ENCODE data around the gene EIF4B. TPM values are rescaled to one million over a fixed set of nuclear protein-coding genes. Genes with fewer than 3 reads are reported as not detected.
A peak's percentile ranks its signal among the peaks of the same experiment; 100 is the strongest.

The EIF4B gene
- total and polyA plus RNA-seq, 9 of the 15 experiments (the other 6 are each of a cell fraction or from before 2014, with no cell fraction given) = 138 to 669 (median 552) TPM

- Histone ChIP-seq H3K9me1 (ENCODE audit: control insufficient read depth, insufficient read depth, low read length) (no peaks in the 10 kb centered on the region), H3K9ac (ENCODE audit: insufficient read depth in 1 of 2, low read depth in 2 of 2, low read length in 2 of 2) (no peak overlapping the region), H3K27ac (ENCODE audit: extremely low read depth, low read depth, low read length) (no peak overlapping the region), H3K9me3 (replicated peaks; ENCODE audit: control insufficient read depth, insufficient read depth, low read depth, low read length) (no peaks in the 10 kb centered on the region), H3K4me3 (no peak overlapping the region), H4K20me1 (replicated peaks; ENCODE audit: control insufficient read depth, insufficient read depth, low read length) (peaks cover 6% of the 10 kb centered on the region), H3K36me3 (ENCODE audit: control insufficient read depth, insufficient read depth, low read length) (peaks cover 38% of the 10 kb centered on the region), H3K79me2 (ENCODE audit: control insufficient read depth, insufficient read depth, low read length) (peaks cover 4% of the 10 kb centered on the region; the same call in 1 of the 3 replicates), H3K27me3 (ENCODE audit: control insufficient read depth in 2 of 2, insufficient read depth in 2 of 2, low read length in 2 of 2) (no peaks in the 10 kb centered on the region), H2AFZ (ENCODE audit: low read depth, low read length) (no peak overlapping the region), H3K4me2 (ENCODE audit: insufficient read depth, low read length) (no peak overlapping the region), H3K4me1 (replicated peaks in 1 of 2; ENCODE audit: control insufficient read depth in 2 of 2, insufficient read depth in 2 of 2, low read length in 2 of 2) (peaks cover 20 to 28% of the 10 kb centered on the region in 2 experiments)
- in situ Hi-C loops (cut with MboI) (no loop called here), intact Hi-C loops (cut with micrococcal nuclease) (no loop called here)
- ATAC-seq = no peak
- FAIRE-seq = no peak
- POLR2A ChIA-PET = interaction anchor here (0.8 to 2.3 kb wide), 5 partner anchors 10 to 35 kb away, joined by 3 to 11 read pairs (median 5); no protein-coding TSS in a partner anchor
- CTCF ChIA-PET (ENCODE audit: low intra/inter-chr PET ratio) = no interaction called here
- no TSS peak for BruUV-seq (replicated peaks)
- DNase-seq (ENCODE audit: extremely low read depth in 1 of 4, low spot score in 3 of 4) = peak in 1 of 4 experiments; percentile 13
- WGBS (ENCODE audit: insufficient coverage, low coverage, missing lambda C conversion rate) = 51% methylated on average over 7 of the region's 7 CpGs
- no peak for TF ChIP-seq SOX6 (IDR thresholded peaks at IDR 0.05)
- TF ChIP-seq IRF9 (tag; IDR thresholded peaks at IDR 0.05) = no peak
- no peak for TF ChIP-seq CTBP1 (IDR thresholded peaks at IDR 0.05; ENCODE audit: borderline replicate concordance)
- TF ChIP-seq EP400 (IDR thresholded peaks at IDR 0.05) = no peak
- TF ChIP-seq POLR2A (conservative IDR thresholded peaks at IDR 0.05) = peak; percentile 85
- TF ChIP-seq POLR2G (IDR thresholded peaks at IDR 0.05; ENCODE audit: low read depth, low read length) = 0 out of 2 replicates have a peak, but pooled peaks have one; percentile 29
- TF ChIP-seq SUPT5H (IDR thresholded peaks at IDR 0.05) = peak; percentile 85
- peak; percentile 29 for TF ChIP-seq E2F8 (IDR thresholded peaks at IDR 0.05; ENCODE audit: low read depth, partially characterized antibody)
- no peak for TF ChIP-seq ZNF445 (CRISPR knock-in tag; IDR thresholded peaks at IDR 0.05; ENCODE audit: low read depth)
- peak; percentile 11; the same call in 1 of the 2 replicates for TF ChIP-seq POLR2H (tag; IDR thresholded peaks at IDR 0.05; ENCODE audit: low read depth)
- TF ChIP-seq ARID3B (CRISPR knock-in tag; IDR thresholded peaks at IDR 0.05; ENCODE audit: borderline replicate concordance) = no peak
- TF ChIP-seq POLR2B (IDR thresholded peaks at IDR 0.05; ENCODE audit: low read depth, partially characterized antibody) = peak; percentile 72
- TF ChIP-seq NFE2L1 (tag; IDR thresholded peaks at IDR 0.05; ENCODE audit: borderline replicate concordance, low read depth) = no peak
- no peak for TF ChIP-seq RFX5 (IDR thresholded peaks at IDR 0.05; ENCODE audit: low read depth, low read length)
- TF ChIP-seq HCFC1 (IDR thresholded peaks at IDR 0.05; ENCODE audit: low read depth, low read length) = no peak
- TF ChIP-seq RFX1 (IDR thresholded peaks at IDR 0.05) = no peak
- TF ChIP-seq NFIC (IDR thresholded peaks at IDR 0.05) = peak; percentile 5; the same call in 1 of the 2 replicates
- peak; percentile 69; the same call in 1 of the 2 replicates for TF ChIP-seq POLR2AphosphoS5 (IDR thresholded peaks at IDR 0.05; ENCODE audit: control insufficient read depth, insufficient read depth, low read depth, low read length)
These were observed 36.6 kb downstream of the EIF4B start for GRCh38 chr12:53042607-53043454.
